ENCODE data around the gene SEMA6B. TPM values are rescaled to one million over a fixed set of nuclear protein-coding genes. Genes with fewer than 3 reads are reported as not detected.

Gene SEMA6B
- total and polyA plus RNA-seq, 10 of the 15 experiments (the other 5 are each of a cell fraction or from before 2014, with no cell fraction given): 0.13 TPM; not detected in 9

- no peak for TF ChIP-seq E2F4 (IDR thresholded peaks at IDR 0.05; ENCODE audit: low read depth, low read length)
Measured at GRCh38 chr19:4587527-4587926, 28.0 kb upstream of the SEMA6B start (continued).

GRCh38 chr19:4586691-4587090 lies 27.2 kb upstream of the SEMA6B start:
- TF ChIP-seq LARP7 (IDR thresholded peaks at IDR 0.05) (no peak), BACH1 (IDR thresholded peaks at IDR 0.05; ENCODE audit: borderline replicate concordance) (no peak), TAF1 (IDR thresholded peaks at IDR 0.05; ENCODE audit: borderline replicate concordance, low read depth, low read length) (no peak)
- Histone ChIP-seq H3K4me1 (ENCODE audit: control insufficient read depth, insufficient read depth, low read length) (no peaks in the 10 kb centered on the region), H3K4me2 (ENCODE audit: control insufficient read depth, insufficient read depth) (no peak overlapping the region), H3K4me3 (no peak overlapping the region), H3K27me3 (replicated peaks in 1 of 2; ENCODE audit: control insufficient read depth in 2 of 2, insufficient read depth in 2 of 2, low read length in 1 of 2) (peaks cover 6% of the 10 kb centered on the region in 2 experiments), H3K79me2 (ENCODE audit: control insufficient read depth, insufficient read depth, low read length) (no peaks in the 10 kb centered on the region), H3K27ac (ENCODE audit: control insufficient read depth, insufficient read depth) (no peak overlapping the region), H3K9me3 (replicated peaks; ENCODE audit: control insufficient read depth, insufficient read depth, low read length) (no peaks in the 10 kb centered on the region), H3K36me3 (ENCODE audit: control insufficient read depth in 2 of 2, insufficient read depth in 2 of 2, low read length in 1 of 2) (no peaks in the 10 kb centered on the region), H2AFZ (ENCODE audit: control insufficient read depth, low read depth, low read length) (no peak overlapping the region), H3K9ac (ENCODE audit: control insufficient read depth, insufficient read depth, low read length) (no peak overlapping the region), H4K20me1 (ENCODE audit: control insufficient read depth, insufficient read depth) (no peaks in the 10 kb centered on the region)
- ATAC-seq (no peak), FAIRE-seq (no peak), DNase-seq (ENCODE audit: low read depth, low spot score) (no peak)
- WGBS (ENCODE audit: insufficient coverage, insufficient replicate concordance, low lambda C conversion rate, missing lambda C conversion rate): 29% methylated on average over 6 of the region's 6 CpGs
- RAD21 ChIA-PET (ENCODE audit: unreplicated experiment): no interaction called here
- POLR2A ChIA-PET: no interaction called here
- in situ Hi-C loops (cut with MboI) (no loop called here), intact Hi-C loops (cut with micrococcal nuclease; ENCODE audit: unreplicated experiment) (no loop called here)
- BruUV-seq (replicated peaks): no TSS peak
- CTCF ChIA-PET: interaction anchor here (1.1 to 2.3 kb wide), 2 partner anchors 13 to 50 kb away, joined by 3 to 7 read pairs; no protein-coding TSS in a partner anchor
- SMC1A ChIA-PET (ENCODE audit: uncharacterized antibody, unreplicated experiment): no interaction called here

GRCh38 chr19:4586245-4586644 lies 26.8 kb upstream of the SEMA6B start:
- H3K79me2 ChIP-seq (ENCODE audit: control insufficient read depth, insufficient read depth, low read length): no peaks in the 10 kb centered on the region
- WGBS (ENCODE audit: insufficient coverage, insufficient replicate concordance, low lambda C conversion rate, missing lambda C conversion rate): 40% methylated on average over 6 of the region's 6 CpGs
- H3K4me1 ChIP-seq (ENCODE audit: control insufficient read depth, insufficient read depth, low read length): no peaks in the 10 kb centered on the region
- H2AFZ ChIP-seq (ENCODE audit: control insufficient read depth, low read depth, low read length): no peak overlapping the region
- H4K20me1 ChIP-seq (ENCODE audit: control insufficient read depth, insufficient read depth): no peaks in the 10 kb centered on the region
- TF ChIP-seq CEBPZ (IDR thresholded peaks at IDR 0.05; ENCODE audit: low read depth, low read length): no peak
- no peak for TF ChIP-seq CTCF (IDR thresholded peaks at IDR 0.05 in 2 of 3, conservative IDR thresholded peaks at IDR 0.05 in 1 of 3; ENCODE audit: control insufficient read depth in 2 of 3, extremely low read depth in 1 of 3, insufficient read depth in 1 of 3, low read depth in 3 of 3, low read length in 3 of 3)
- no peak for TF ChIP-seq ZNF24 (IDR thresholded peaks at IDR 0.05)
- no peak for TF ChIP-seq TCF7 (IDR thresholded peaks at IDR 0.05; ENCODE audit: borderline replicate concordance)
- no peak for TF ChIP-seq PAX5 (IDR thresholded peaks at IDR 0.05; ENCODE audit: borderline replicate concordance, low read depth, low read length)
- no peak overlapping the region for H3K4me3 ChIP-seq
- CTCF ChIA-PET: interaction anchor here (0.8 to 2.3 kb wide), 3 partner anchors 12 to 50 kb away, joined by 3 to 7 read pairs (median 4); no protein-coding TSS in a partner anchor
- POLR2A ChIA-PET: no interaction called here
- SMC1A ChIA-PET (ENCODE audit: uncharacterized antibody, unreplicated experiment): interaction anchor here (0.8 kb wide), 1 partner anchor 37 kb away, joined by 3 read pairs; no protein-coding TSS in a partner anchor
- BruUV-seq (replicated peaks): no TSS peak
- no peak for FAIRE-seq
- intact Hi-C loops (cut with micrococcal nuclease; ENCODE audit: unreplicated experiment) (no loop called here), in situ Hi-C loops (cut with MboI) (no loop called here)
- H3K9me3 ChIP-seq (replicated peaks; ENCODE audit: control insufficient read depth, insufficient read depth, low read length): no peaks in the 10 kb centered on the region
- no peak for DNase-seq (ENCODE audit: low read depth, low spot score)
- RAD21 ChIA-PET (ENCODE audit: unreplicated experiment): no interaction called here
- no peak overlapping the region for H3K4me2 ChIP-seq (ENCODE audit: control insufficient read depth, insufficient read depth)
- H3K27me3 ChIP-seq (replicated peaks in 1 of 2; ENCODE audit: control insufficient read depth in 2 of 2, insufficient read depth in 2 of 2, low read length in 1 of 2): peaks cover 6% of the 10 kb centered on the region in 2 experiments
- ATAC-seq: no peak
- H3K36me3 ChIP-seq (ENCODE audit: control insufficient read depth in 2 of 2, insufficient read depth in 2 of 2, low read length in 1 of 2): no peaks in the 10 kb centered on the region
- H3K27ac ChIP-seq (ENCODE audit: control insufficient read depth, insufficient read depth): no peak overlapping the region
- H3K9ac ChIP-seq (ENCODE audit: control insufficient read depth, insufficient read depth, low read length): no peak overlapping the region

All from GM12878 (cell line).